Measurements from ENCODE around the gene LRRC43.

DNA sequence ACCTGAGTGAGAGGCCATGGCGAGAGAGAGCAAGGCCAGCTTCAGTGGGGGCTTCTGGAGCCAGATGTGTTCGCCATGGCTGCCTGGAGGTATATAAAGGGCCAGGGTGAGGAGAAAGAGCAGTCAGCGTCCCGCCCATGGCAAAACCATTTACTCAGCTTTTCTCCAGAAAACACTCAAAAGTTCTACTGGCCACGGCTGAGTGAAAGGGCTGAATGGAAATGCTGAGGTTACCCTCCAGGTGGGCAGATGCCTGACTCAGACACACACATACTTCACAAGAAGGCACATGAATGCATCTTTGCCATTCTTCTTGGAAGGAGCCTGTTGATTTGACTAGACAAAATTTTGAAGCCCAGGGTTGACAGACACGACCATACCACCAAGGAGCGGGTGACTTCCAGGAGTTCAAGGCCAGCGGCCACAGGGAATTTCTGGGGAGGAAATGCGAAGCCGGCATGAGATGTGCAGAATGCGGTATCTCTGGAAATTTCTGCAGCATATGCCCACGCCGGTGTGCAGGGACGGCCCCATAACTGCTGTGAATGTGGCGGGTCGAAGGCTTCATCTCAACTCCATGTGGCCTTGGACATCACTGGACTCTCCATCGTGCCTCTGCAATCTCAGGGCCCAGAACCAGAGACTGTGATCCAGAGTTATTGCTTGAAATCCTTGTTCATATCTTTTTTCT lies 8.6 kb upstream of the LRRC43 start, which contains the start of gene IL31:
- TF ChIP-seq, protein P1, sequence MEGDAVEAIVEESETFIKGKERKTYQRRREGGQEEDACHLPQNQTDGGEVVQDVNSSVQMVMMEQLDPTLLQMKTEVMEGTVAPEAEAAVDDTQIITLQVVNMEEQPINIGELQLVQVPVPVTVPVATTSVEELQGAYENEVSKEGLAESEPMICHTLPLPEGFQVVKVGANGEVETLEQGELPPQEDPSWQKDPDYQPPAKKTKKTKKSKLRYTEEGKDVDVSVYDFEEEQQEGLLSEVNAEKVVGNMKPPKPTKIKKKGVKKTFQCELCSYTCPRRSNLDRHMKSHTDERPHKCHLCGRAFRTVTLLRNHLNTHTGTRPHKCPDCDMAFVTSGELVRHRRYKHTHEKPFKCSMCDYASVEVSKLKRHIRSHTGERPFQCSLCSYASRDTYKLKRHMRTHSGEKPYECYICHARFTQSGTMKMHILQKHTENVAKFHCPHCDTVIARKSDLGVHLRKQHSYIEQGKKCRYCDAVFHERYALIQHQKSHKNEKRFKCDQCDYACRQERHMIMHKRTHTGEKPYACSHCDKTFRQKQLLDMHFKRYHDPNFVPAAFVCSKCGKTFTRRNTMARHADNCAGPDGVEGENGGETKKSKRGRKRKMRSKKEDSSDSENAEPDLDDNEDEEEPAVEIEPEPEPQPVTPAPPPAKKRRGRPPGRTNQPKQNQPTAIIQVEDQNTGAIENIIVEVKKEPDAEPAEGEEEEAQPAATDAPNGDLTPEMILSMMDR (conservative IDR thresholded peaks at IDR 0.05 in 1 of 2, IDR thresholded peaks at IDR 0.05 in 1 of 2; ENCODE audit: low read depth in 1 of 2, low read length in 2 of 2) = no peak
- TF ChIP-seq EZH2 (IDR thresholded peaks at IDR 0.05; ENCODE audit: low read length, missing control alignments) = no peak
